ENCODE measurements around the gene MRPS27.
"Not testable (repeated sequence)": the region's sequence is repeated elsewhere in the genome, so short reads cannot be mapped to it uniquely, and the experiment has no call there.

The MRPS27 gene

DNA sequence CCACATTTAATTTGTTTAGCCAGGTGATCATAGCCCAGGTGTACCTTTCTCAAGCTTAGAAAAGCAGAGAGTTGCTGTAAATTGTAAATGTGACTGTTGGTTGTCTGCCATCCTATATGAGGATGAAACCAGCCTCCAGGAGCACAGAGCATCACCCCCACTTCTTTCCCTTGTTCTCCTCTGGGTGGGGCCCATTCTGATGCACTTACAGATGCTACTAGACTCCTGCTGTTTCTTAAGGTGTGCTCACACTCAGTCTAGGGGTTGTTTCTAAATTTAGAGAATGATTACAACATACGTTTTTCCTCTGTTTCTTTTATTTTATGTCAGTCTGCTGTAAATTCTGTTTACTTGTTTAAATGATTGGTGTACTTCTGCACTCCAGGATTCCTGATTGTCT, 10.7 kb upstream of the MRPS27 start:
- ATAC-seq (ENCODE audit: low read depth) (no peak), DNase-seq (ENCODE audit: low spot score) (no peak)
- Histone ChIP-seq H3K36me3 (ENCODE audit: low read depth) (peaks cover 93% of the 10 kb centered on the region), H3K4me3 (ENCODE audit: severe bottlenecking) (no peak overlapping the region), H3K9me3 (ENCODE audit: severe bottlenecking) (no peaks in the 10 kb centered on the region), H3K27ac (ENCODE audit: poor library complexity, severe bottlenecking) (no peak overlapping the region), H3K4me1 (ENCODE audit: insufficient read depth, poor library complexity, severe bottlenecking) (peaks cover 2% of the 10 kb centered on the region), H3K27me3 (ENCODE audit: insufficient read depth, poor library complexity, severe bottlenecking) (no peaks in the 10 kb centered on the region)
- TF ChIP-seq CTCF (IDR thresholded peaks at IDR 0.05; ENCODE audit: poor library complexity, severe bottlenecking): no peak

GRCh38 chr5:72328172-72328571, 8.1 kb upstream of the MRPS27 start:
- peaks cover 90% of the 10 kb centered on the region for H3K36me3 ChIP-seq (ENCODE audit: low read depth)
- ATAC-seq (ENCODE audit: low read depth) (0 out of 3 replicates have a peak, but pooled peaks have one; percentile 3), DNase-seq (ENCODE audit: low spot score) (no peak)
- H3K27ac ChIP-seq (ENCODE audit: poor library complexity, severe bottlenecking): no peak overlapping the region
- no peaks in the 10 kb centered on the region for H3K27me3 ChIP-seq (ENCODE audit: insufficient read depth, poor library complexity, severe bottlenecking)
- H3K4me3 ChIP-seq (ENCODE audit: severe bottlenecking): no peak overlapping the region
- TF ChIP-seq CTCF (IDR thresholded peaks at IDR 0.05; ENCODE audit: poor library complexity, severe bottlenecking): no peak
- H3K4me1 ChIP-seq (ENCODE audit: insufficient read depth, poor library complexity, severe bottlenecking): peaks cover 12% of the 10 kb centered on the region
- no peaks in the 10 kb centered on the region for H3K9me3 ChIP-seq (ENCODE audit: severe bottlenecking)

DNA sequence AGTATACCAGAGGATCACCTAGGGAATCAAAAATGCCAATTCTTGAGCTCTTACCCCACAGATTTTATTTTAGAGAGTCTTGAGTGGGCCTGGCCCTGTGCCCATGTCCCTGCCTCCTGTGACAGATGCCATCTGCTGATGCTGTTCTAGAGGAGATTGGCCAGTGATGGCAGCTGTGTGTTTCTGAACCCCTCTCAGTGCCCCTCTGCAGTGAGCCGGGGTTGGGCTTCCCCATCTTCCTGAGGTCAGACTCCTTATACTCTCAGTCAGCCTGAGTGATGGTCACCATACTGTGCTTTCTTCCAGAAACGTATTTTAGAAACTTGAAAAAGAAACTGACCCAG, 6.2 kb upstream of the MRPS27 start:
- DNase-seq (ENCODE audit: low spot score): no peak
- no peak for TF ChIP-seq CTCF (IDR thresholded peaks at IDR 0.05; ENCODE audit: poor library complexity, severe bottlenecking)
- no peaks in the 10 kb centered on the region for H3K27me3 ChIP-seq (ENCODE audit: insufficient read depth, poor library complexity, severe bottlenecking)
- H3K36me3 ChIP-seq (ENCODE audit: low read depth): peaks cover 78% of the 10 kb centered on the region
- no peak for ATAC-seq (ENCODE audit: low read depth)
- H3K4me1 ChIP-seq (ENCODE audit: insufficient read depth, poor library complexity, severe bottlenecking): peaks cover 12% of the 10 kb centered on the region
- no peak overlapping the region for H3K4me3 ChIP-seq (ENCODE audit: severe bottlenecking)
- H3K27ac ChIP-seq (ENCODE audit: poor library complexity, severe bottlenecking): peak overlapping the region; percentile 27
- H3K9me3 ChIP-seq (ENCODE audit: severe bottlenecking): no peaks in the 10 kb centered on the region

- no peak for ATAC-seq (ENCODE audit: low read depth)
- Histone ChIP-seq H3K36me3 (ENCODE audit: low read depth) (peaks cover 72% of the 10 kb centered on the region), H3K4me3 (ENCODE audit: severe bottlenecking) (no peak overlapping the region), H3K4me1 (ENCODE audit: insufficient read depth, poor library complexity, severe bottlenecking) (peaks cover 12% of the 10 kb centered on the region), H3K27me3 (ENCODE audit: insufficient read depth, poor library complexity, severe bottlenecking) (no peaks in the 10 kb centered on the region), H3K27ac (ENCODE audit: poor library complexity, severe bottlenecking) (peak overlapping the region; percentile 27), H3K9me3 (ENCODE audit: severe bottlenecking) (no peaks in the 10 kb centered on the region)
- no peak for DNase-seq (ENCODE audit: low spot score)
- no peak for TF ChIP-seq CTCF (IDR thresholded peaks at IDR 0.05; ENCODE audit: poor library complexity, severe bottlenecking)
These were observed 5.7 kb upstream of the MRPS27 start for GRCh38 chr5:72325566-72326305.

GRCh38 chr5:72324189-72324825, 4.3 kb upstream of the MRPS27 start:
- peaks cover 12% of the 10 kb centered on the region for H3K4me1 ChIP-seq (ENCODE audit: insufficient read depth, poor library complexity, severe bottlenecking)
- ATAC-seq (ENCODE audit: low read depth) (peak; percentile 76), DNase-seq (ENCODE audit: low spot score) (no peak)
- no peaks in the 10 kb centered on the region for H3K27me3 ChIP-seq (ENCODE audit: insufficient read depth, poor library complexity, severe bottlenecking)
- H3K4me3 ChIP-seq (ENCODE audit: severe bottlenecking): no peak overlapping the region
- peak overlapping the region; percentile 22 for H3K27ac ChIP-seq (ENCODE audit: poor library complexity, severe bottlenecking)
- H3K36me3 ChIP-seq (ENCODE audit: low read depth): peaks cover 58% of the 10 kb centered on the region
- H3K9me3 ChIP-seq (ENCODE audit: severe bottlenecking): no peaks in the 10 kb centered on the region
- TF ChIP-seq CTCF (IDR thresholded peaks at IDR 0.05; ENCODE audit: poor library complexity, severe bottlenecking): no peak

GRCh38 chr5:72319435-72319975, 535 bp downstream of the MRPS27 start:
- not testable (repeated sequence) for H3K9me3 ChIP-seq (ENCODE audit: severe bottlenecking); H3K27me3 ChIP-seq (ENCODE audit: insufficient read depth, poor library complexity, severe bottlenecking); DNase-seq (ENCODE audit: low spot score)
- H3K36me3 ChIP-seq (ENCODE audit: low read depth): peaks cover 47% of the 10 kb centered on the region
- peak overlapping the region; percentile 85 for H3K4me3 ChIP-seq (ENCODE audit: severe bottlenecking)
- peak overlapping the region; percentile 47 for H3K27ac ChIP-seq (ENCODE audit: poor library complexity, severe bottlenecking)
- ATAC-seq (ENCODE audit: low read depth): peak; percentile 6; the same call in 1 of the 3 replicates
- H3K4me1 ChIP-seq (ENCODE audit: insufficient read depth, poor library complexity, severe bottlenecking): peaks cover 14% of the 10 kb centered on the region
